Measurements from ENCODE around the gene CSK.

DNA sequence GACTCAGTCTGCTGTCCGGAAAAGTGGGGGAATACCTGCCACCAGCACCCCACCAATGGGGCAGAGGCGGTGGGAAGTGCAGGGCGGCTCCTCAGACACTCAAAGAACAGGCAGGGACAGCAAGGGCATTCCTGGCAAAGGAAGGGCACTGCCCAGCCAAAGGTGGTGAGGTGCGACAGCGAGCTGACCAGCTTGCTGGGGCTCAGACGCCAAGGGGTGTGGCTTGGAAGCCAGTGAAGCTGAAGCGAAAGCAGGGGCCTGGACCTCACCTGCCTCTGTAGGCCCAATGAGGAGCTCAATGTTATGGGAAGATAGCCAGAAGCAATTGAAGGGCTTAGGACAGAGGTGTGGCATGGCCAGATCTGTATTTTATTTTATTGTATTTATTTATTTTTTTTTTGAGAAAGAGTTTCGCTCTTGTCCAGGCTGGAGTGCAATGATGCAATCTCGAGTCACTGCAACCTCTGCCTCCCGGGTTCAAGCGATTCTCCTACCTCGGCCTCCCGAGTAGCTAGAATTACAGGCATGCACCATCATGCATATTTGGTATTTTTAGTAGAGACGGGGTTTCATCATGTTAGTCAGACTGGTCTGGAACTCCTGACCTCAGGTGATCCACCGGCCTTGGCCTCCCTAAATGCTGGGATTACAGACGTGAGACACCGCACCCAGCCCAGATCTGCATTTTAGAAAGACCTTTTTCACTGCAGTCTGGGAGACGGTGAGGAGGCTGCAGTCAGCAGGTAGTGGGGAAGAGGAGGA, 26.4 kb downstream of the CSK start:
- TF ChIP-seq NFIC (IDR thresholded peaks at IDR 0.05) (no peak), EP300 (IDR thresholded peaks at IDR 0.05; ENCODE audit: borderline replicate concordance) (no peak), ZBTB7A (IDR thresholded peaks at IDR 0.05; ENCODE audit: low read depth) (no peak), RAD21 (IDR thresholded peaks at IDR 0.05; ENCODE audit: low read depth) (no peak), FOXM1 (IDR thresholded peaks at IDR 0.05; ENCODE audit: borderline replicate concordance, low read depth) (no peak), TEAD4 (IDR thresholded peaks at IDR 0.05) (no peak), TAF1 (IDR thresholded peaks at IDR 0.05; ENCODE audit: low read depth) (no peak), CEBPB (IDR thresholded peaks at IDR 0.05) (0 out of 2 replicates have a peak, but pooled peaks have one; percentile 25), YY1 (IDR thresholded peaks at IDR 0.05; ENCODE audit: low read depth) (no peak)
- TF ChIP-seq, protein P1, sequence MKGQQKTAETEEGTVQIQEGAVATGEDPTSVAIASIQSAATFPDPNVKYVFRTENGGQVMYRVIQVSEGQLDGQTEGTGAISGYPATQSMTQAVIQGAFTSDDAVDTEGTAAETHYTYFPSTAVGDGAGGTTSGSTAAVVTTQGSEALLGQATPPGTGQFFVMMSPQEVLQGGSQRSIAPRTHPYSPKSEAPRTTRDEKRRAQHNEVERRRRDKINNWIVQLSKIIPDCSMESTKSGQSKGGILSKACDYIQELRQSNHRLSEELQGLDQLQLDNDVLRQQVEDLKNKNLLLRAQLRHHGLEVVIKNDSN (IDR thresholded peaks at IDR 0.05): no peak
- TF ChIP-seq, protein P2, sequence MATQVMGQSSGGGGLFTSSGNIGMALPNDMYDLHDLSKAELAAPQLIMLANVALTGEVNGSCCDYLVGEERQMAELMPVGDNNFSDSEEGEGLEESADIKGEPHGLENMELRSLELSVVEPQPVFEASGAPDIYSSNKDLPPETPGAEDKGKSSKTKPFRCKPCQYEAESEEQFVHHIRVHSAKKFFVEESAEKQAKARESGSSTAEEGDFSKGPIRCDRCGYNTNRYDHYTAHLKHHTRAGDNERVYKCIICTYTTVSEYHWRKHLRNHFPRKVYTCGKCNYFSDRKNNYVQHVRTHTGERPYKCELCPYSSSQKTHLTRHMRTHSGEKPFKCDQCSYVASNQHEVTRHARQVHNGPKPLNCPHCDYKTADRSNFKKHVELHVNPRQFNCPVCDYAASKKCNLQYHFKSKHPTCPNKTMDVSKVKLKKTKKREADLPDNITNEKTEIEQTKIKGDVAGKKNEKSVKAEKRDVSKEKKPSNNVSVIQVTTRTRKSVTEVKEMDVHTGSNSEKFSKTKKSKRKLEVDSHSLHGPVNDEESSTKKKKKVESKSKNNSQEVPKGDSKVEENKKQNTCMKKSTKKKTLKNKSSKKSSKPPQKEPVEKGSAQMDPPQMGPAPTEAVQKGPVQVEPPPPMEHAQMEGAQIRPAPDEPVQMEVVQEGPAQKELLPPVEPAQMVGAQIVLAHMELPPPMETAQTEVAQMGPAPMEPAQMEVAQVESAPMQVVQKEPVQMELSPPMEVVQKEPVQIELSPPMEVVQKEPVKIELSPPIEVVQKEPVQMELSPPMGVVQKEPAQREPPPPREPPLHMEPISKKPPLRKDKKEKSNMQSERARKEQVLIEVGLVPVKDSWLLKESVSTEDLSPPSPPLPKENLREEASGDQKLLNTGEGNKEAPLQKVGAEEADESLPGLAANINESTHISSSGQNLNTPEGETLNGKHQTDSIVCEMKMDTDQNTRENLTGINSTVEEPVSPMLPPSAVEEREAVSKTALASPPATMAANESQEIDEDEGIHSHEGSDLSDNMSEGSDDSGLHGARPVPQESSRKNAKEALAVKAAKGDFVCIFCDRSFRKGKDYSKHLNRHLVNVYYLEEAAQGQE (IDR thresholded peaks at IDR 0.05; ENCODE audit: low read depth): no peak
- TF ChIP-seq, protein P3, sequence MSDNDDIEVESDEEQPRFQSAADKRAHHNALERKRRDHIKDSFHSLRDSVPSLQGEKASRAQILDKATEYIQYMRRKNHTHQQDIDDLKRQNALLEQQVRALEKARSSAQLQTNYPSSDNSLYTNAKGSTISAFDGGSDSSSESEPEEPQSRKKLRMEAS (IDR thresholded peaks at IDR 0.05): no peak
